ENCODE results near the gene KCNMA1. TPM values are rescaled to one million over a fixed set of nuclear protein-coding genes. Genes with fewer than 3 reads are reported as not detected.
A peak's percentile ranks its signal among the peaks of the same experiment; 100 is the strongest.

The KCNMA1 gene
- total RNA-seq, 1 experiment from 2014 or later, result 23.3 TPM

DNA sequence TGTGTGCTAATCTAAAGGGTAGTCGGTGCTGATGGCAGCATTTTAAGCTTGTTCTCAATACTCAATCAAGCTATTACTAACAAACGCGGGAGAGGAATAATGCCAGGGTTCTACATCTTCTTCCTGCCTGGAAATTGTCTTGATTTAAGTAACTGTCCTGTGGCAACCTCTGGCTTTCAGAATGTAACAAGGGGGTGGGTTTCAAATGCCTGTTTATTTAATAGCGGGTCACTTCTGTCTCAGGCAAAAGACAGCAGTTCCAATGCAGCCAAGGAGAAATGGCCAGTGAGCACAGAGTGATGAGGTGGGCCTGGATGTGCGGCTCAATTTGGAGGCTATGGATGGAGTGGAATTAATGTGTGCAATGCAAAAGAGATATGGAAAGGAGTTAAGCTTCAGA lies 692.4 kb downstream of the KCNMA1 start:
- DNase-seq (ENCODE audit: low read depth), result no peak

DNA sequence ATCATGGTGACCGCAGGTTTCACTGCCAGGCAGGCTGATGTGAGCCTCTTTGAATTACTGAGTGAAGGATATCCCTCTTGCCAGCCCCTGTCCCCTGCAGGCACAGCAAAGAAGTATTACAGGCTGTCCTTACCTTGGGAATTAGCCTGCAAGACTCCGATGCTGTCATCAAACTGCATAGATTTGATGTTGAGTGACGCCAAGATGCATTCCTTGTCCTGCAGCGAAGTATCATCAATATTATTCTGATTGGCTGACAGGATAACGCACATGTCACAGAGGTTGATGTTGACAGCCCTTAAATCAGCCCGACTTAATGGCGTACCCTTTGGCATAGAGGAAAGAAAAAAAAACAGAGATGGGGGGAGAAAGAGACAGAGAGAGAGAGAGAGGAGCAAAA lies 693.0 kb downstream of the KCNMA1 start:
- no peak for DNase-seq (ENCODE audit: low read depth)

GRCh38 chr10:76942628-76943416 lies 694.8 kb downstream of the KCNMA1 start:
- DNase-seq (ENCODE audit: low read depth), result no peak

DNA sequence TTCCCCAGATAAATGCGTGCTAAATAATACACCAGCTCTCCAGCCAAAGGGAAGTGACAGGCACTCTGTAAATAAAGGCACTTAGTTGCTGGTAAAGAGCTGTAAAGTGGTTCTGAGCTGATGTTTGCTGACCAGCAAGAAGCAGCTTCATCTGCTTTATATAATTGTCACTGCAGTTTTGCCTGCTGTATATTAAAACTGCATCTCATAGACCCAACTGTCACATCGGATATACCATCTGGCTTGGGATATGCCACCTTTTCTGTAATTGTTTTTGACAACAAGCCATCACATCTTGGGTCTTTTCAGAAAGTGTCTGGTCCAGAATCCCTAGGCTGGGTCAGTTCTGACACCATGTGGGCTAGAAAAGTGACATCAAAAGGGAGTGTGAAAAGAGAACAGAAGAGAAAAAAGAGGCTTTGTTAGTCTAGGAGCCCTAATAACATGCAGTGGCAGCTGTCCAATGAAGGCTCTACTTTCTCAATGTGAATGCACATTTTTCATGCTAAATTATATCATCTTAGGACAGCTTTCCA lies 697.6 kb downstream of the KCNMA1 start:
- DNase-seq (ENCODE audit: low read depth), result no peak

- DNase-seq (ENCODE audit: low read depth), result no peak
Measured at GRCh38 chr10:76937181-76937600, 700.4 kb downstream of the KCNMA1 start.

GRCh38 chr10:76935941-76936613 lies 701.5 kb downstream of the KCNMA1 start:
- DNase-seq (ENCODE audit: low read depth), result peak; percentile 4

DNA sequence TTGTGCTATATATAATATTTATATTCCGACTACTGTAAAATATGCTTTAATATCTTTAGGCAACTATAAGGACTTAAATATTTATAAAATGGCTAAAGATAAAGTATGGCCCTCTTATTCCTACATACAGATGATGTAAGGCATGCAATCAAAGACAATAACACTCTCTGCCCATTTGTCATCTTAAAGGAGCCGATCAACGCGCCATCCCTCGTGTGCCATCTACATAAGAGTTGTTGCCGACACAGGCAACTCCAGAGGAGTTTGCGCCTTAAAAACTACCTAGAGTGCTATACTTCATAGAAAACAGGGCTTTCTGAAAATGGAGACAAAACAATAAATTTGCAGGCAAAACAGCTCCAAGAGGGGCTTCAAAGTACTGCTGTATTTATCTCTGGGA lies 709.0 kb downstream of the KCNMA1 start:
- no peak for DNase-seq (ENCODE audit: low read depth)

GRCh38 chr10:76925636-76926405 lies 711.8 kb downstream of the KCNMA1 start:
- DNase-seq (ENCODE audit: low read depth), result no peak

DNA sequence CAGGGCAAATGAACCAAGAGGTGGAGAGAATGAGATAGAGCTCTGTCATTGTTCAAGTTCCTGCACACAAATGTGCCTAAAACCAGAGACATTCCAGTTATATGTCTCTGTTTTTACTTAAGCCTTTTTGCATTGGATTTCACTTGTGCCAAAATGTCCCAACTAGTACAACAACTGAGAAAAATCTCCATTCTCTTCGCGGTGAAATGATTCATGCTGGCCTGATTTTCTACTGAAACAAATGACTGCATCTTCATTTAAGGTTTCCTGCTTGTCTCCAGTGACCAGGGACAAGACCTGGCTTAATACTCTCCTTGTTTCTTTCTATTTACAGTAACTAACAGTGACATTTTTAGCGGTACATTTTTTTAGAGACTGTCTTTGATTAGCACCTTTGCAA lies 714.9 kb downstream of the KCNMA1 start:
- peak; percentile 9 for DNase-seq (ENCODE audit: low read depth)

DNA sequence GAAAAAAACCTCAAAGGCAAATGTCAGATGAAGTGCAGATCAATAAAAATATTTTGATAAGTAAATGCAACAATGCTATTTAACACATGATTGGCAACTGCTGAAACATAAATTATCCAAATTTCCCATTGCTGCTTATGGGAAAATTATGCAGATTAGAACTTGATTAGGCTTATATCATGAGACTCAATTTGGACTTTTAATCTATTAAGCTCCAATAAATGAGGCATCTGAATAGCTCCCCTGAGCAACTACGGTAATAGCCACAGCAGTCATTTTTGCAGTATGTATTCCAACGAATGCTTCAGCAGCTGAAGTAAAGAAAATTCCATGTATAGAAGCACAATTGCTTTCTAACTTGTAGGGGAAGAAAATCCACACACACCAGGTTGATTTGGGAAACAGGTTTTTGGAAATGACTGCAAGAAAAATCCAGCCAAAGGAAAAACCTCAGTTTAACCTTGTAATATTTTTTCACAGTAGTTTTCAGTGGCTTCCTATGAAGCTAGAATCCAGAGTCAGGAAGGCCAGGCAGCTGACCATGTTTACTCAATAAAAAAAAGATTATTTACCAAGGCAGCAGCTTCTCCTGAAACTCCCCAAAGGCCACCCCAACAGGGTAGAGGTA lies 716.1 kb downstream of the KCNMA1 start:
- DNase-seq (ENCODE audit: low read depth), result no peak

DNA sequence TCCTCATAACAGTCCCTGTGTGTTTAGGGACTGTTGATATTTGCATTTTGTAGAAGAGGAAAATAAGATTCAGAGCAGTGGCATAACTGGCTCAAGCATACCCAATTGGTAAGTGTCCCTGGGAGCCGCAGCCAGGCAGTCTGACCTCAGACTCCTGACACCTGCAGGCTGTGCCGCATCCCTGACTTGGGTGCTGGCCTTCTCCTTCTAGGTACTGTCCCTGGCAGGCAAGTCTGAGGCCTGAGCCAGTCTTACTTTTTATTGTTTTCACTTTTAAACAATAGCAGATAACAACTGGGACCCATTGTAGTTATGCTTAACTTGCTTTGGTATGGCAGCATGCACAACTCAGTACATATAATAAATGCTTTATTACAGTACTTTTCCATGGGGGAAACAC lies 717.0 kb downstream of the KCNMA1 start:
- no peak for DNase-seq (ENCODE audit: low read depth)

- no peak for DNase-seq (ENCODE audit: low read depth)
Measured at GRCh38 chr10:76918106-76918505, 719.5 kb downstream of the KCNMA1 start.

DNA sequence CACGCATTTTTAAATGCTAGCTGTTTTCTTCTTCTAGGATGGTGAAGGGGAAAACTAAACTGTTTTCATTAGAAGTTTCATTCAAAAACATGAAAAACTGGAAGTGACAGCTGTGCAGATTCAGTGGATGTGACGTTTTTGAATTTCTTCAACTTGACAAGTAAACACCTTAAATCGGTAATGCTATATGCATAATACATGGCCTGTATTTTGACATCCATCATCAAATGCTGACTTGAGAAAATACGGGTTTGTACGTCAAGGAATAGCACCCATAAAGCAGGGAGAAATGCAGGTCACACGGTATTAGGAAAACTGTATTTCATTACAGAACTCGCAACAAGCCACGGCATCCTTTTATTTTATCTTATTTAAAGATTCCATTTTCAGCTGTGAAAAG lies 720.5 kb downstream of the KCNMA1 start:
- DNase-seq (ENCODE audit: low read depth), result no peak

- peak; percentile 50 for DNase-seq (ENCODE audit: low read depth)
Measured at GRCh38 chr10:76916536-76916935, 721.1 kb downstream of the KCNMA1 start.

DNA sequence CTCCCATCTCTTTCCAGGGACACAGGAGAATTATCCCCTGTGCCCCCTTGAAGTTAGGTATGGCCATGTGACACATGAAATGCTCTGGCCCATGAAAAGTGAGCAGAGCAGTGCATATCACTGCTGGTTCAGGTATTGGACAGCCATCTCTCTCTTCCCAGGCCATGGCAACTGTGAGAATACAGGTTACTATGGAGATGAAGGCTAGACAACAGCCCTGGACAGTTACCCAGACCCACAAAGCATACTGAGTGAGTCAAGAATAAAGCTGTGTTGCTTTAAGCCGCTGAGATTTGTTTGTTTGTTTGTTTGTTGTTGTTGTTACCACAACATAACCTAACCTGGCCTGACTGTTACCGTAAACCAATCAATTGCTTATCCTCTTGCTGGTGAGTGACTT lies 722.3 kb downstream of the KCNMA1 start:
- peak; percentile 20 for DNase-seq (ENCODE audit: low read depth)

DNA sequence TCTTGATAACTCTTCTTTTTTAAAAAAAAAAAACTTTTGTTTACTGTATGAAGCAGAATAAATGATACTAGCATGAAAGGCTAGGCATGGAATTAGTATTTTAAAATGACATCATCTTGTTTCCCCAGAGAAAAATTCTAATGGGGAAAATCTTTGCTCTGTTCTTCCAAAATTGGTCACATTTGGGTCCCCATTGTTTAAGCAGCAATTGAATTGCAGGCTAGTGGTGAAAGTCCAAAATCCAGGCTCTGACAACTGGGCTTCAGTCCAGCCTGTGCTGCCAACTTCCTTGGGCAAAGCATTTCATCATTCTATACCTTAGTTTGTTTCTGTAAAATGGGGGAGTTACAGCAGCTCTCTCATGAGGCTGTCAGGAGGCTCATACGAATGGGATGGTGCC lies 726.4 kb downstream of the KCNMA1 start:
- DNase-seq (ENCODE audit: low read depth), result no peak

DNA sequence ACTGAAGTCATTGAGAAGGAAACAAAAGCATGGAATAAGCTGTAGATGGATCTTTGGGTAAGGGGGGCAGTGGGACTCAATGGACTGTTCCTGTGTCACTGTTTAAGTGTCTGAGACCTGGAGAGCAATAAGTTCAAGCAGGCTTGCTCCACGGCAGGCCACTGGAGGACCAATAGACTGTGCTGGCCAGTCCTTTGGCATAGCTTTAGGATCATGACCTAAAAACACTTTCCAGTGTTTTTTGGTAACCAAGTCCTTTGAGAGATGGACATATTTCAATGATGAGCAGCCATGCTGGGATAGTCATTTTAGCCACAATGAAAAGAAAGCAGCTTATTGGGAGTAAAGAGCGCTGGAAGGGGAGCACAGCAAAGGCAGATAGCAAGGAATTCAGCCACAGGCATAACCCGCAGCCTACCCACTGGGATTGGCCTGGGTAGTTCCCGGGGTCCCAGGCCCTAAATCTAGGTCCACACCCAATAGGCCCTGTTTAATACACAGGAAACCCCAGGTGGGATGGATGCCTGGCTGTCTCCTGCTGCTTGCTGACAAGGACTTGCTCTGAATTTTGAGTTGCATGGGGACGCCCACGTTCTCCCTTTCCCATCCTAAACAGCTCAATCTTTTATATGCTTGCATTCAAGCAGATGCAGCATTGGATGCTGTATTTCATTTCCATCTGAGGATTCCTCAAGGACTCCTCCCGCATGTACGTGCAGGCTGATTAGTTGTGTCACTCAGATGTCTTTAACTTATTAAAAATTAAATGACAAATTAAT lies 727.2 kb downstream of the KCNMA1 start:
- no peak for DNase-seq (ENCODE audit: low read depth)

DNA sequence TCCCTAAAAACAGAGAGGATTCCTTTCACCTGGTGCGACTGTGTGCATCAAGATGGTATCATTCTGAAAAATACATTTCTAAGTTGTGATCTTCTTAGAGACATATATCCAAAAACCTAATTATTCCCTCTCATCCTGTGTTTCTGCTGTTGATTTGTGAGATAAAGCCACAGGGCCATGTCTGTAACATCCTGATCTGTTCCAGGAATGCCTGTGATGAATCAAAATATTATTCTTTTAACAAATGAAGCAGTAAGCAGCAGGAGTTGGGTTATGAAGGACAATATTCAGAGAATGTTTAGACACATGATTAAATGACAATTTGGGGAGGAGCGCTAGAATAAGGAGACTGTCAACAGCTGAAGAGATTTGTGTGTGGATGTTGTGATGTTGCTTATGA lies 731.4 kb downstream of the KCNMA1 start:
- no peak for DNase-seq (ENCODE audit: low read depth)

DNA sequence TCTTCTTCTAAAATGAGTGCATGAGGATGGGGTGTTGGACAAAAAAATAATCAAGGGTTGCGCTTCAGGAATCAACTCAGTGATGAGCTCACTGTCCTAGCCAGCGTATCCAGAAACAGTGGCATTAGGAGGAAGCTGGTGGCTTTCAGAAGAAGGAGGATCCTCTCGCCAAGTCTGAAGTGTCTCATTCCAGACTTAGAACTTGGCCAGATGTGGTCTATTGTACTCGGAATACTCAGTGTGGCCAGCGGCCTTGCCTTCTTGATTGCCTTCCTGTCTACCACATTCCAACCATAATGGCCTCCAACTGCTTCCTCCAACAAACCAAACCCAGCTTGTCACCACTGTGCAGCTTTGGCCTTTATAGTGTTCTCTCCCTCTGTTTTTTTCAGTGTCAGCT lies 732.4 kb downstream of the KCNMA1 start:
- DNase-seq (ENCODE audit: low read depth), result no peak

DNA sequence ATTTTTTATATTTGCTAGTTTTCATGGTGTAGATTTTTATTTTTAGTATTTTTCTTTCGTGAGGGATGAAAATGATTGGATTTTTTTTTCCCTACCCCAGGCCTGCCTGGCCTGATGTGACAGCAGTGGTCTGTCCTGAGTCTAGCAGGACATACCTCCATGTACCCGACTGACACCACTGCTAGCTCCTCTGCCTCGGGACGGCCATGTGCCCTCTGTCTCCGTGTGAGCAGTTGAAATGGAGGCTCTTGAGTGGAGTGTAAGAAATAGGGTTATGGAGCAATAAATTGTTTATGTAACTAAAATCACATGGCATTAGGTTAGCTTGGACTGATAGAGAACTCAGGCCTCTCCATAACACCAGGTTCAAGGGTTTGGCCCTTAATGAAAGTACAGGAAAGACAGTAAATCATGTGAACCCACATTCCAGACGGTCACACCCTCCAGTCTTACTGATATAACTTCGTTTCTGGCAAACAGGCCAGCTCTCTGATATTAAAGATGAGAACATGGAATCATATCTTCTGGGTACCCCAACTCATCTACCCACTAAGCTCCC lies 734.1 kb downstream of the KCNMA1 start:
- DNase-seq (ENCODE audit: low read depth), result no peak

- peak; percentile 40 for DNase-seq (ENCODE audit: low read depth)
Measured at GRCh38 chr10:76902949-76903348, 734.7 kb downstream of the KCNMA1 start.
